Skin epidermis (tissue), 12 donors: ENCODE data around the gene DLG1.

ENCODE experiments used
- H3K27ac ChIP-seq, 21 experiments: fragments of 200-600 bp; sonication (generic) in 11 of 21; one replicate each; pipeline ENCODE4 v1.5.0; 2020; ENCODE audit warnings: mild to moderate bottlenecking in 3 of 21, inconsistent platforms in 2 of 21, moderate library complexity in 2 of 21
- H3K4me3 ChIP-seq, 7 experiments: fragments of 200-600 bp; sonication (generic) in 2 of 7; one replicate each; pipeline ENCODE4 v1.5.0; 2020; ENCODE audit warnings: inconsistent platforms in 2 of 7, mild to moderate bottlenecking in 2 of 7, moderate library complexity in 1 of 7

The DLG1 gene

GRCh38 chr3:197136744-197137143 is 161.7 kb downstream of the DLG1 start:
- no peak overlapping the region for H3K4me3 ChIP-seq
- H3K27ac ChIP-seq, result no peak overlapping the region

- Histone ChIP-seq H3K4me3 (no peak overlapping the region), H3K27ac (peak overlapping the region in 2 of 21 experiments; percentile 5 to 28)
Measured at GRCh38 chr3:197135212-197135611, 163.2 kb downstream of the DLG1 start.

- Histone ChIP-seq H3K4me3 (no peak overlapping the region), H3K27ac (no peak overlapping the region)
Measured at GRCh38 chr3:197132916-197133530, 165.4 kb downstream of the DLG1 start.

- Histone ChIP-seq H3K4me3 (no peak overlapping the region), H3K27ac (no peak overlapping the region)
Measured at GRCh38 chr3:197125636-197126035, 172.8 kb downstream of the DLG1 start.

- no peak overlapping the region for H3K4me3 ChIP-seq
- H3K27ac ChIP-seq, result no peak overlapping the region
Measured at GRCh38 chr3:197124713-197125112, 173.7 kb downstream of the DLG1 start.

GRCh38 chr3:197122394-197122793 is 176.0 kb downstream of the DLG1 start:
- H3K27ac ChIP-seq, result no peak overlapping the region
- H3K4me3 ChIP-seq, result no peak overlapping the region

GRCh38 chr3:197117114-197117513 is 181.3 kb downstream of the DLG1 start:
- no peak overlapping the region for H3K27ac ChIP-seq

GRCh38 chr3:197114007-197114406 is 184.4 kb downstream of the DLG1 start:
- H3K27ac ChIP-seq, result no peak overlapping the region
- no peak overlapping the region for H3K4me3 ChIP-seq

More at GRCh38 chr3:197117114-197117513, 181.3 kb downstream of the DLG1 start:
- H3K4me3 ChIP-seq, result no peak overlapping the region

- no peak overlapping the region for H3K4me3 ChIP-seq
- H3K27ac ChIP-seq, result no peak overlapping the region
Measured at GRCh38 chr3:197111685-197112084, 186.7 kb downstream of the DLG1 start.

GRCh38 chr3:197105786-197106185 is 192.6 kb downstream of the DLG1 start:
- H3K27ac ChIP-seq, result no peak overlapping the region

GRCh38 chr3:197104738-197105137 is 193.7 kb downstream of the DLG1 start:
- Histone ChIP-seq H3K27ac (no peak overlapping the region), H3K4me3 (no peak overlapping the region)

More at GRCh38 chr3:197105786-197106185, 192.6 kb downstream of the DLG1 start:
- H3K4me3 ChIP-seq, result no peak overlapping the region

GRCh38 chr3:197103766-197104165 is 194.6 kb downstream of the DLG1 start:
- H3K27ac ChIP-seq, result no peak overlapping the region

GRCh38 chr3:197093871-197094270 is 204.5 kb downstream of the DLG1 start:
- Histone ChIP-seq H3K27ac (no peak overlapping the region), H3K4me3 (no peak overlapping the region)

More at GRCh38 chr3:197103766-197104165, 194.6 kb downstream of the DLG1 start:
- H3K4me3 ChIP-seq, result no peak overlapping the region

GRCh38 chr3:197088370-197088769 is 210.0 kb downstream of the DLG1 start:
- H3K4me3 ChIP-seq, result no peak overlapping the region

GRCh38 chr3:197085137-197085536 is 213.3 kb downstream of the DLG1 start:
- Histone ChIP-seq H3K4me3 (no peak overlapping the region), H3K27ac (no peak overlapping the region)

More at GRCh38 chr3:197088370-197088769, 210.0 kb downstream of the DLG1 start:
- H3K27ac ChIP-seq, result no peak overlapping the region

- Histone ChIP-seq H3K27ac (peak overlapping the region in 4 of 21 experiments; percentile 5 to 44 (median 21)), H3K4me3 (no peak overlapping the region)
Measured at GRCh38 chr3:197083486-197083885, 214.9 kb downstream of the DLG1 start.

- Histone ChIP-seq H3K4me3 (no peak overlapping the region), H3K27ac (peak overlapping the region in 1 of 21 experiments; percentile 25)
Measured at GRCh38 chr3:197082871-197083270, 215.5 kb downstream of the DLG1 start.

GRCh38 chr3:197080344-197080743 is 218.1 kb downstream of the DLG1 start:
- H3K27ac ChIP-seq, result no peak overlapping the region
- no peak overlapping the region for H3K4me3 ChIP-seq

- no peak overlapping the region for H3K4me3 ChIP-seq
- no peak overlapping the region for H3K27ac ChIP-seq
Measured at GRCh38 chr3:197076415-197076814, 222.0 kb downstream of the DLG1 start.

- no peak overlapping the region for H3K4me3 ChIP-seq
- no peak overlapping the region for H3K27ac ChIP-seq
Measured at GRCh38 chr3:197068077-197068476, 230.3 kb downstream of the DLG1 start.

GRCh38 chr3:197064771-197065170 is 233.6 kb downstream of the DLG1 start:
- Histone ChIP-seq H3K27ac (no peak overlapping the region), H3K4me3 (no peak overlapping the region)

GRCh38 chr3:197062446-197062845 is 236.0 kb downstream of the DLG1 start:
- Histone ChIP-seq H3K4me3 (no peak overlapping the region), H3K27ac (no peak overlapping the region)
